Measurements from ENCODE around the gene EPS8.
"Not testable (repeated sequence)": the region's sequence is repeated elsewhere in the genome, so short reads cannot be mapped to it uniquely, and the experiment has no call there.

Gene EPS8

GRCh38 chr12:15756822-15757221 lies 32.4 kb downstream of the EPS8 start:
- no peak for DNase-seq (ENCODE audit: low spot score)

- DNase-seq (ENCODE audit: low spot score), result no peak
These were observed 35.0 kb downstream of the EPS8 start for GRCh38 chr12:15754233-15754632.

- no peak for DNase-seq (ENCODE audit: low spot score)
These were observed 36.4 kb downstream of the EPS8 start for GRCh38 chr12:15752785-15753184.

GRCh38 chr12:15751741-15752140 lies 37.4 kb downstream of the EPS8 start:
- DNase-seq (ENCODE audit: low spot score), result no peak

- no peak for DNase-seq (ENCODE audit: low spot score)
These were observed 39.3 kb downstream of the EPS8 start for GRCh38 chr12:15749937-15750336.

- not testable (repeated sequence) for DNase-seq (ENCODE audit: low spot score)
These were observed 47.3 kb downstream of the EPS8 start for GRCh38 chr12:15741870-15742269.

- DNase-seq (ENCODE audit: low spot score), result no peak
These were observed 48.1 kb downstream of the EPS8 start for GRCh38 chr12:15741082-15741481.

GRCh38 chr12:15740389-15740788 lies 48.8 kb downstream of the EPS8 start:
- not testable (repeated sequence) for DNase-seq (ENCODE audit: low spot score)

- no peak for DNase-seq (ENCODE audit: low spot score)
These were observed 50.7 kb downstream of the EPS8 start for GRCh38 chr12:15738438-15739015.

GRCh38 chr12:15735837-15736615 lies 53.2 kb downstream of the EPS8 start:
- no peak for DNase-seq (ENCODE audit: low spot score)

- DNase-seq (ENCODE audit: low spot score), result no peak
These were observed 56.1 kb downstream of the EPS8 start for GRCh38 chr12:15733136-15733535.

- no peak for DNase-seq (ENCODE audit: low spot score)
These were observed 56.7 kb downstream of the EPS8 start for GRCh38 chr12:15732341-15733061.

- DNase-seq (ENCODE audit: low spot score), result no peak
These were observed 57.2 kb downstream of the EPS8 start for GRCh38 chr12:15731940-15732339.

GRCh38 chr12:15729097-15729496 lies 60.1 kb downstream of the EPS8 start:
- no peak for DNase-seq (ENCODE audit: low spot score)

- no peak for DNase-seq (ENCODE audit: low spot score)
These were observed 61.0 kb downstream of the EPS8 start for GRCh38 chr12:15728118-15728598.

- no peak for DNase-seq (ENCODE audit: low spot score)
These were observed 62.4 kb downstream of the EPS8 start for GRCh38 chr12:15726878-15727150.

- peak; percentile 6 for DNase-seq (ENCODE audit: low spot score)
These were observed 62.9 kb downstream of the EPS8 start for GRCh38 chr12:15726027-15726877.

GRCh38 chr12:15722951-15723350 lies 66.2 kb downstream of the EPS8 start:
- DNase-seq (ENCODE audit: low spot score), result no peak

- no peak for DNase-seq (ENCODE audit: low spot score)
These were observed 67.7 kb downstream of the EPS8 start for GRCh38 chr12:15721316-15722115.

- no peak for DNase-seq (ENCODE audit: low spot score)
These were observed 68.9 kb downstream of the EPS8 start for GRCh38 chr12:15720295-15720694.

GRCh38 chr12:15719230-15719629 lies 70.0 kb downstream of the EPS8 start:
- no peak for DNase-seq (ENCODE audit: low spot score)
